ENCODE results near the gene TRIM24.

- TF ChIP-seq EZH2 (IDR thresholded peaks at IDR 0.05; ENCODE audit: low read length), result no peak
- TF ChIP-seq CTCF (optimal IDR thresholded peaks at IDR 0.05 in 1 of 3, IDR thresholded peaks at IDR 0.05 in 1 of 3, conservative IDR thresholded peaks at IDR 0.05 in 1 of 3; ENCODE audit: extremely low read depth in 1 of 3, insufficient read depth in 2 of 3, low read length in 3 of 3), result no peak
Observed at GRCh38 chr7:138559448-138559847, 99.4 kb downstream of the TRIM24 start.
